Muscle of arm (tissue), 12 donors: ENCODE measurements around the gene NXF1. TPM values are rescaled to one million over a fixed set of nuclear protein-coding genes. Genes with fewer than 3 reads are reported as not detected.
"Not testable (repeated sequence)": the region's sequence is repeated elsewhere in the genome, so short reads cannot be mapped to it uniquely, and the experiment has no call there.

Experiments used
- DNase-seq: peaks from one replicate; pipeline ENCODE4 v3.0.0-alpha.2; 2013
- polyA plus RNA-seq, 12 donors: library from polyadenylated mRNA; unstranded; fragments of 120-200 nt; gene quantifications; one replicate each; pipeline ENCODE4 v1.2.1, GENCODE V29; 2013; ENCODE audit not compliant: insufficient read length in 12 of 12

Gene NXF1
- polyA plus RNA-seq, 12 donors, result 55.0 to 132 (median 69.9) TPM; not detected in 1

GRCh38 chr11:62749931-62750330 lies 55.3 kb downstream of the NXF1 start:
- DNase-seq, result not testable (repeated sequence)

GRCh38 chr11:62747475-62748160 lies 57.6 kb downstream of the NXF1 start:
- no peak for DNase-seq

Other genes starting within 250 kb of the NXF1 start
- 1,000 to 10,000 TPM in 11 of 12 donors, 100 to 1,000 TPM in 1; 357 to 3,515 (median 3,174) TPM for gene EEF1G, start 231.5 kb downstream of the NXF1 start, polyA plus RNA-seq
- 10 to 100 TPM in 10 of 12 donors, 1 to 10 TPM in 1, not detected in 1; 7.8 to 17.4 (median 14.4) TPM for gene TUT1, start 213.9 kb downstream of the NXF1 start, polyA plus RNA-seq
- gene MTA2, start 203.6 kb downstream of the NXF1 start, polyA plus RNA-seq, result 100 to 1,000 TPM in 1 of 12 donors, 10 to 100 TPM in 11; 29.1 to 168 (median 45.1) TPM
- 10 to 100 TPM in 11 of 12 donors, not detected in 1; 12.1 to 35.5 (median 16.2) TPM for gene EML3, start 192.7 kb downstream of the NXF1 start, polyA plus RNA-seq
- 1 to 10 TPM in 9 of 12 donors, under 1 TPM in 1, not detected in 2; 0.87 to 3.2 (median 1.6) TPM for gene ROM1, start 192.2 kb downstream of the NXF1 start, polyA plus RNA-seq
- 10 to 100 TPM in 11 of 12 donors, not detected in 1; 13.2 to 40.2 (median 15.7) TPM for gene B3GAT3, start 183.5 kb downstream of the NXF1 start, polyA plus RNA-seq
- 100 to 1,000 TPM; 131 to 283 (median 176) TPM for gene GANAB, start 158.8 kb downstream of the NXF1 start, polyA plus RNA-seq
- 10 to 100 TPM in 7 of 12 donors, 1 to 10 TPM in 4, not detected in 1; 8.0 to 13.0 (median 10.7) TPM for gene INTS5, start 152.1 kb downstream of the NXF1 start, polyA plus RNA-seq
- 10 to 100 TPM in 11 of 12 donors, not detected in 1; 27.4 to 66.5 (median 34.9) TPM for gene C11orf98, start 140.2 kb downstream of the NXF1 start, polyA plus RNA-seq
- gene CSKMT, start 140.1 kb downstream of the NXF1 start, polyA plus RNA-seq, result 1 to 10 TPM in 10 of 12 donors, not detected in 2; 2.3 to 3.6 (median 2.8) TPM
- 1 to 10 TPM in 10 of 12 donors, not detected in 2; 4.2 to 6.5 (median 4.7) TPM for gene UQCC3, start 133.8 kb downstream of the NXF1 start, polyA plus RNA-seq
- gene LBHD1, start 133.2 kb downstream of the NXF1 start, polyA plus RNA-seq, result 1 to 10 TPM in 11 of 12 donors, not detected in 1; 3.3 to 9.5 (median 6.4) TPM
- gene UBXN1, start 126.4 kb downstream of the NXF1 start, polyA plus RNA-seq, result 100 to 1,000 TPM in 11 of 12 donors, not detected in 1; 110 to 172 (median 124) TPM
- 10 to 100 TPM in 11 of 12 donors, not detected in 1; 13.6 to 31.1 (median 17.5) TPM for gene LRRN4CL, start 115.9 kb downstream of the NXF1 start, polyA plus RNA-seq
- gene BSCL2, start 98.0 kb downstream of the NXF1 start, polyA plus RNA-seq, result 10 to 100 TPM in 11 of 12 donors, not detected in 1; 16.3 to 71.7 (median 23.7) TPM
- gene GNG3, start 97.8 kb downstream of the NXF1 start, polyA plus RNA-seq, result 1 to 10 TPM in 1 of 12 donors, under 1 TPM in 8, not detected in 3; 0.34 to 1.2 (median 0.70) TPM
- gene HNRNPUL2, start 78.0 kb downstream of the NXF1 start, polyA plus RNA-seq, result 10 to 100 TPM in 11 of 12 donors, not detected in 1; 40.6 to 57.1 (median 49.4) TPM
- gene TTC9C, start 77.0 kb downstream of the NXF1 start, polyA plus RNA-seq, result 10 to 100 TPM in 11 of 12 donors, not detected in 1; 26.5 to 59.9 (median 30.2) TPM
- gene ZBTB3, start 51.3 kb downstream of the NXF1 start, polyA plus RNA-seq, result 1 to 10 TPM in 10 of 12 donors, not detected in 2; 3.1 to 5.1 (median 4.2) TPM
- 100 to 1,000 TPM in 2 of 12 donors, 10 to 100 TPM in 9, not detected in 1; 60.7 to 102 (median 88.3) TPM for gene POLR2G, start 43.9 kb downstream of the NXF1 start, polyA plus RNA-seq
- 10 to 100 TPM in 11 of 12 donors, not detected in 1; 11.8 to 67.7 (median 14.6) TPM for gene TAF6L, start 34.0 kb downstream of the NXF1 start, polyA plus RNA-seq
- 10 to 100 TPM in 11 of 12 donors, not detected in 1; 25.7 to 41.4 (median 28.8) TPM for gene TMEM179B, start 18.0 kb downstream of the NXF1 start, polyA plus RNA-seq
- gene TMEM223, start 13.4 kb downstream of the NXF1 start, polyA plus RNA-seq, result 10 to 100 TPM in 10 of 12 donors, not detected in 2; 11.9 to 16.9 (median 15.1) TPM
- 10 to 100 TPM in 11 of 12 donors, not detected in 1; 29.8 to 50.9 (median 34.3) TPM for gene STX5, start 26.6 kb upstream of the NXF1 start, polyA plus RNA-seq
- under 1 TPM in 2 of 12 donors, not detected in 10; 0.42 to 0.80 TPM for gene TEX54, start 27.4 kb upstream of the NXF1 start, polyA plus RNA-seq
- 10 to 100 TPM in 11 of 12 donors, not detected in 1; 19.1 to 36.6 (median 30.7) TPM for gene WDR74, start 34.1 kb upstream of the NXF1 start, polyA plus RNA-seq
- 100 to 1,000 TPM in 1 of 12 donors, 10 to 100 TPM in 10, not detected in 1; 32.8 to 132 (median 44.9) TPM for gene SLC3A2, start 75.5 kb upstream of the NXF1 start, polyA plus RNA-seq
- gene CHRM1, start 115.9 kb upstream of the NXF1 start, polyA plus RNA-seq, result 1 to 10 TPM in 1 of 12 donors, under 1 TPM in 2, not detected in 9; 0.08 to 1.1 (median 0.48) TPM
- under 1 TPM in 3 of 12 donors, not detected in 9; 0.11 to 0.27 (median 0.15) TPM for gene SLC22A6, start 179.5 kb upstream of the NXF1 start, polyA plus RNA-seq
- gene SLC22A8, start 210.4 kb upstream of the NXF1 start, polyA plus RNA-seq, result under 1 TPM in 2 of 12 donors, not detected in 10; 0.18 to 0.56 TPM